ENCODE measurements around the gene PHYHD1. TPM values are rescaled to one million over a fixed set of nuclear protein-coding genes. Genes with fewer than 3 reads are reported as not detected.

The PHYHD1 gene
- total RNA-seq, 1 donor from 2014 or later, result 14.6 TPM

DNA sequence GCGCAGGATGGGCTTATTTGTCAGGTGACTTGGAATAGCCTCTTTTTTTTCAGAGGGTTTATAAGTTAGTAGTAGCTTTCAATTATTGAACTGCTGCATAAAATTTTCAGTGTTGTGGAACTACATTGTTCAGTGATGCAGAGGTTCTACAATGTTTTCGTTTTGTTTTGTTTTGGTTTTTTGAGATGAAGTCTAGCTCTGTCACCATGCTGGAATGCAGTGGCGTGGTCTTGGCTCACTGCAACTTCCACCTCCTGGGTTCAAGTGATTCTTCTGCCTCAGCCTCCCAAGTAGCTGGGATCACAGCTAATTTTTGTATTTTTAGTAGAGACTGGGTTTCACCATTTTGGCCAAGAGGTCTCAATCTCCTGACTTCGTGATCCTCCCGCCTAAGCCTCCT, 48.7 kb downstream of the PHYHD1 start:
- DNase-seq (ENCODE audit: low spot score), result no peak

DNA sequence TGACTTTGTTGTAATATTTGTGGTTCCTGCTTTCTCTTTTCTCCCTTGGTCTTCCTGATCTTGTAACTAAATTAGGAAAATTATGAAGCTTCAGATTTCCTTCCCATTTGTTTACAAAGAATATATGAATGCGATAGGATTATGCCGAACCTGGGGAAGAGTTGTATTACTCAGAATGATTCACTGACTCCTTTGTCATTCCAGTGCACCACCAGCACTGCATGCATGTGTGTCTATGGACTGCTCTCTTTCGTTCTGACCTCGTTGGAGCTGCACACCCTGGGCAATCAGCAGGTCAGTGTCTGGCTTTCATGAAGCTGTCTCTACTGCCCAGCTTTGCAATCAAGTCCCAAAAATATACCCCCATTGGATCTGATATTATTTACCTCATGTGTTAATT, 52.2 kb downstream of the PHYHD1 start:
- DNase-seq (ENCODE audit: low spot score), result no peak

DNA sequence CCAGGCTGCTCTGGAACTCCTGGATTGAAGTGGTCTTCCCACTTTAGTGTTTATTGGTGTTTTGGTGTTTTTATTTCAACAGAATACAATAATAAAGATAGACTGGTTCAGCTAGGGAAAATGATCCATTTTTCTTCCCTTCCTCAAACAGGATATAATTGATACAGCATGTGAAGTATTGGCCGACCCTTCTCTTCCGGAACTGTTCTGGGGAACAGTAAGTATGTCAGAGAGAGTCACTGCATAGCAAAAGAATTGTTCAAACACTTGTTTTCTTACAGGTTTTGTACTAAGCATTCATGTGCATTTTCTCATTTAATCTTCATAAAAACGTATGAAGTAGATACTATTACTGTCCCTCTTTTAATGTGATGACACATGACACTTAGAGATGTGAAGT, 58.3 kb downstream of the PHYHD1 start:
- no peak for DNase-seq (ENCODE audit: low spot score)

DNA sequence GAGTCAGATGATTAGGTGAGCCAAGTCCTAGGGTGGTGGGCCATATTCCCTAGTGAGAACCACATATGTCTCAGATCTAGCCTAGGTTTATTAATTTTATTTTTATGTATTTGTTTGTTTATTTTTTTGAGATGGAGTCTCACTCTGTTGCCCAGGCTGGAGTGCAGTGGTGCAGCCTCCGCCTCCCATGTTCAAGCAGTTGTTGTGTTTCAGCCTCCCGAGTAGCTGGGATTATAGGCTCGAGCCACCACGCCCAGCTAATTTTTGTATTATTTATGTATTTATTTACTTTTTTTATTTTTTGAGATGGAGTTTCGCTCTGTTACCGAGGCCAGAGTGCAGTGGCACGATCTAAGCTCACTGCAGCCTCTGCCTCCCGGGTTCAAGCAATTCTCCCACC, 62.8 kb downstream of the PHYHD1 start:
- DNase-seq (ENCODE audit: low spot score), result no peak

DNA sequence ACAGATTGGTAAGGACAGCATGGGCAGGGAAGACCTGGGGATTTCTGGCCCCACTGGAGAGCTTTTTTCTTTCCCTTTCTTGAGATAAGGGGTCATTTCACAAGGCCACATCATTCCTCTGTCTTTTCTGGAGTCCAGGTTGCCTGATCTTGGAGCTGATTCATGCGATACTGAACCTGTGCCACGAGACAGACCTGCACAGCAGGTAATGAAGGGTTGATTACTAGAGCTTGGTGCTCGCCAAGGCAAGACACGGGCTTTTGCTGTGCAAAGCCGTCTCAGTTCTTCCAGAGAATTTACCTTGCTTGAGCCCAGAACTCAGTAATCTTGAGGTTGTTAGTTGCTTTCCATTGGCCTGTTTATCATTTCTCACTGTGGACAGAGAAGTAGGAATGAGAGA, 65.9 kb downstream of the PHYHD1 start:
- no peak for DNase-seq (ENCODE audit: low spot score)

DNA sequence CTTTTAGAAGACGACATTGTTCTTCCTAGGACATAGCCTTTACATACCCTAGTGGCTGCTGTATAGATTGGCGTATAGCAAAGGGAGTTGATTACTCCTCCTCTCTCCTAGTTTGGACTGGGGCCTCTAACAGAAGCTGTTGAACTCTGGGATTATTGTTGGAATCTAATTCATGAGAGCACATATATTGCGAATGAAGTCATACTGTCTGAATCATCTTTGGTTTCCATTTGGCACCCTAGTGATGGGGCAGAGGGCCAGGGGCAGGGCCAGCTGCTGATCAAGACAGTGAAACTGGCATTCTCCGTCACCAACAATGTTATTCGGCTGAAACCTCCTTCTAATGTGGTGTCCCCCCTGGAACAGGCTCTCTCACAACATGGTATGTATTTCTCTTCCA, 67.0 kb downstream of the PHYHD1 start:
- no peak for DNase-seq (ENCODE audit: low spot score)

Other genes with a start within 250 kb of the PHYHD1 start
- gene SET, start 231.8 kb upstream of the PHYHD1 start, total RNA-seq, result 198 TPM
- gene PKN3, start 218.5 kb upstream of the PHYHD1 start, total RNA-seq, result 9.4 TPM
- gene ZDHHC12, start 196.9 kb upstream of the PHYHD1 start, total RNA-seq, result 66.2 TPM
- 52.2 TPM for gene ZER1, start 149.1 kb upstream of the PHYHD1 start, total RNA-seq
- gene TBC1D13, start 133.7 kb upstream of the PHYHD1 start, total RNA-seq, result 31.0 TPM
- gene ENDOG, start 102.5 kb upstream of the PHYHD1 start, total RNA-seq, result 29.8 TPM
- 55.0 TPM for gene SPOUT1, start 91.2 kb upstream of the PHYHD1 start, total RNA-seq
- 9.7 TPM for gene KYAT1, start 39.0 kb upstream of the PHYHD1 start, total RNA-seq
- 61.8 TPM for gene LRRC8A, start 38.8 kb upstream of the PHYHD1 start, total RNA-seq
- gene DOLK, start 26.6 kb downstream of the PHYHD1 start, total RNA-seq, result 18.2 TPM
- gene NUP188, start 26.7 kb downstream of the PHYHD1 start, total RNA-seq, result 28.2 TPM
- gene SH3GLB2, start 107.3 kb downstream of the PHYHD1 start, total RNA-seq, result 186 TPM
- 67.3 TPM for gene MIGA2, start 115.6 kb downstream of the PHYHD1 start, total RNA-seq
- 22.3 TPM for gene DOLPP1, start 160.1 kb downstream of the PHYHD1 start, total RNA-seq
- gene CRAT, start 189.8 kb downstream of the PHYHD1 start, total RNA-seq, result 83.8 TPM
- 126 TPM for gene PTPA, start 190.4 kb downstream of the PHYHD1 start, total RNA-seq

Data from mucosa of gallbladder (tissue), 1 donor.